ENCODE data around the gene MRPL18.
A peak's percentile ranks its signal among the peaks of the same experiment; 100 is the strongest.
"Not testable (repeated sequence)": the region's sequence is repeated elsewhere in the genome, so short reads cannot be mapped to it uniquely, and the experiment has no call there.

The MRPL18 gene

DNA sequence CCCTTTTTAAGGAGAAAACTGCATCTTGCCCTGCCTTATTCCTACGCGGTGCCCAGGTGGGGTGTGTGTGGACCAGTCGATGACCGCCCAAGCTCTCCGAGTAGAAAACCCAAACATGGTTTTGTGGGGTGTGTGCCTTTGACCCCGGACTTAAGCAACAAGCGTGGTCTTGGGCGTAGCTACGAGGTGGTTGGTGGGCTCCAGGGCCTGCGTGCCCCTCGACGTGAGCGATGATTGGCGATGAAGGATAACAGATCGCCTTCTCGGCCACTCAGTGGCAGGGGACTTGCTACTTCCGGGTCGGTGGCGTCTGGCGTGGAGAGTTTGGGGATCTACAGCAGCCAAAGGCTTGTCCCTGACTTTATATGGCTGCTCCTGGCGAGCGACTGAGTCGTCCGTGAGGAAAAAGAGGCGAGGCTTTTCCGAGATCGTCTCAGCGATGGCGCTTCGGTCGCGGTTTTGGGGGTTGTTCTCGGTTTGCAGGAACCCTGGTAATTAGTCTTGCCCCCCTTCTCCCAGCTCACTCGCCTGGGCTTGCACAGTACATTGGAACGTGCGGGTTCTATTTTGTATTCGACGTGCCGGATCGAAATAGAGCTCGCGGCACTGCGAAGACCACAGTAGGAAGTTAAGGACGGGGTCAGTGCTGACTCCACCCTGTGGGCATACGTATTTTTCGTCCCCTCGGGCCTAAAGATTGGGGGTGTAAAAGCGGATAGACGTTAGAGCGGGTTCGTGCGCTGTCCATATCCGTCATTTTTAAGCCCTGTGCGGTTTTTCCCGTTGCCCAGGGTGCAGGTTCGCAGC is at the start of gene MRPL18:
TSS of gene MRPL18 (plus strand) at position 319 of the 807 bp plus-strand sequence. CDS start at position 440, 121 bp downstream.
- DNase-seq = peak; percentile 98

- DNase-seq = no peak
Measured at GRCh38 chr6:159742165-159742564, 48.1 kb upstream of the MRPL18 start.

- no peak for DNase-seq
Measured at GRCh38 chr6:159745081-159745480, 45.2 kb upstream of the MRPL18 start.

DNA sequence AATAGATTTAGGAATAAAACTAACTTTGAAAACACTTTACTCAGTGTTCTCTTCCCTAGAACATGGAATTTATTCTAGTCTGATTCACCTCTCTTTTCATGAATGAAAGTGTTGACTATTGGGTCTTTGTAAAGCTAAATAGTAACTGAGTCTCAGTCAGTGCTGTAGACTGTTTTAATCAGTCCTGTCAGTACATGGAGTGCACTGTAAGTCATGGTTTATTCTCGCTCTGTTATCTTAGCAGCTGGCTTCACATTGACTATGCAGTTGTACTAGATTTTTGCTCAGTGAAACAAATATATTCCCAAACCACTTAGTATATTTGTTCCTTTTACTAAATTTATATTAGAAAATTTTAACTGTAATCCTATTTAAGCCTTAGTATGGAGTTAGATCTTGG is 43.5 kb upstream of the MRPL18 start:
- no peak for DNase-seq

DNA sequence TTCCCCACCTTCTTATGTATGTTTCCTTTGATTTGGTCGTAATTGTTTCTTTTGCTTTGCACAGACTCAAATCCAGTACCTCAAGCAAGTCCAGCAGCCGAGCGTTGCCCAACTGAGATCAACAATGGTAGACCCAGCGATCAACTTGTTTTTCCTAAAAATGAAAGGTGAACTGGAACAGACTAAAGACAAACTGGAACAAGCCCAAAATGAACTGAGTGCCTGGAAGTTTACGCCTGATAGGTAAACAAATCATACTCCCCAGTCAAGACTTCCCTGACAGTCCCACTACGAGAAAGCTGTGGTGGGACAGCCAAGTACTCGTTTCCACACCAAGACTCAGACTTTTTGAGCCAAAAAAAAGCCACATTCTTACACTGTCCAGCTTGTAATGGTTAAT is 42.1 kb upstream of the MRPL18 start:
- DNase-seq = not testable (repeated sequence)

- no peak for DNase-seq
Measured at GRCh38 chr6:159751448-159751847, 38.8 kb upstream of the MRPL18 start.

DNA sequence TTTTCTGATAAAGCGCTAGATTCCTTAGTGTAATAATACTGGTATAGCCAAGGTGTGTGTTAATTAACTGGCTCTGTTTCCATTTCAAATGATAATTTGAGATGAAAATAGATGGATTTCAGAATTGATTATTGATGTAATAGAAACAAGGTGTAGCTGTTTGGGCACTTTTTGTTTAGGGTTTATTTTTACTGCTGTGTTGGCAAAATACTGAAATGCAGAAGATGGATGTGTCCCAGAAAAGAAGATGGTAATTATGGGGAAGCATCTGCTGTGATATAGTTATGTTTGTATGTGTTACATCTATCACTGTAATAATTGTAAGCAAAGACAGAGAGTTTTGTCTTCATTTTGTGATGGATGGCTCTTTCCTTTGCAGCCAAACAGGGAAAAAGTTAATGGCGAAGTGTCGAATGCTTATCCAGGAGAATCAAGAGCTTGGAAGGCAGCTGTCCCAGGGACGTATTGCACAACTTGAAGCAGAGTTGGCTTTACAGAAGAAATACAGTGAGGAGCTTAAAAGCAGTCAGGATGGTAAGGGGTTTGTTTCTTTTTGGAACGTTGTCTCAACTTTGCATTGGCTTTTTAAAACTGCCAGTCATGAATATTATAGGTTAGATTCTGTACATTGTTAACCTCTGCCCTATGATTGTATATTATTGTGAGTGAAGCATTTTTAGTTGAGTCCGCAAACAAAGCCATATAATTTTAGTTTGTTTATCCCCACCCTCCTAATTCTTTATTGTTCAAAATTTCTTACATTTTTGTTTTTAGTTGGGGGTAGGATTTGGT is 37.0 kb upstream of the MRPL18 start:
- DNase-seq = no peak

GRCh38 chr6:159754401-159754800 is 35.9 kb upstream of the MRPL18 start:
- DNase-seq = no peak

DNA sequence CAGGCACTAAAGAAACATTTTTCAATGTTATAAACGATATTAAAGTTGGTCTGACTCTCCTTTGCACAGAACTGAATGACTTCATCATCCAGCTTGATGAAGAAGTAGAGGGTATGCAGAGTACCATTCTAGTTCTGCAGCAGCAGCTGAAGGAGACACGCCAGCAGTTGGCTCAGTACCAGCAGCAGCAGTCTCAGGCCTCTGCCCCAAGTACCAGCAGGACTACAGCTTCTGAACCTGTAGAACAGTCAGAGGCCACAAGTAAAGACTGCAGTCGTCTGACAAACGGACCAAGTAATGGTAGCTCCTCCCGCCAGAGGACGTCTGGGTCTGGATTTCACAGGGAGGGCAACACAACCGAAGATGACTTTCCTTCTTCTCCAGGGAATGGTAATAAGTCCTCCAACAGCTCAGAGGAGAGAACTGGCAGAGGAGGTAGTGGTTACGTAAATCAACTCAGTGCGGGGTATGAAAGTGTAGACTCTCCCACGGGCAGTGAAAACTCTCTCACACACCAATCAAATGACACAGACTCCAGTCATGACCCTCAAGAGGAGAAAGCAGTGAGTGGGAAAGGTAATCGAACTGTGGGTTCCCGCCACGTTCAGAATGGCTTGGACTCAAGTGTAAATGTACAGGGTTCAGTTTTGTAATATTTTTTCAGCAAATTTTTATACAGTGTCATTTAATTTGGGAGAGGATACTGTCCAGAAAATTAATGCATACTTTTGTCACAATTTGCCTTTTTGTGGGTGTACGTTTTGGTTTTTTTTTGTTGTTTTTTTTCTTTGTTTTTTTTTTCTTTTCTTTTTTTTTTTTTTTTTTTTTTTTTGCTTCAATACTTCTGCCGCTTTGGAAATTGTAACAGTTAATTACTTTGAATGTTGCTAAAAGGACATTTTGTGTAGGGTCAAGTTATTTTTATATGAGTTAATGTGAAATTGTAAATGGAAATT is 35.0 kb upstream of the MRPL18 start:
- DNase-seq = no peak

- no peak for DNase-seq
Measured at GRCh38 chr6:159756508-159756907, 33.8 kb upstream of the MRPL18 start.

GRCh38 chr6:159758031-159759001 is 32.0 kb upstream of the MRPL18 start:
- peak; percentile 94 for DNase-seq

DNA sequence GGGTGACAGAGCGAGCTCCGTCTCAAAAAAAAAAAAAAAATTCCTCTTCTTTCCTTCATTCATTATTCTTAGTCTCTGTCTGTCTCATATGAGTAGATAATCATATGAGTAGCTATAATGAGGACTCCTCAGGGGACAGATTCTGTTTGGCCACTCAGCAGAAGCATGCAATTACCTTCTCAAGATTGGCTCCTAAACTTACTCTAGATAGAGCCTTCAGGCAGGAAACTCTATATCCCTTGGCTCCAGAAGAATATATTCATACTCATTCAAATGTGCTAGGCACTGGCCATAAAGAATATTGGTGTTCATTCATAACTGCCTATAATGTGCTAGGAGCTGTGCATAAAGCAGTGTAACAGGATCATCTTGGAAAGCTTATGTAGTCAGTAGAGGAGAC is 30.6 kb upstream of the MRPL18 start:
- DNase-seq = no peak

GRCh38 chr6:159760602-159761057 is 29.6 kb upstream of the MRPL18 start:
- peak; percentile 94 for DNase-seq

GRCh38 chr6:159761129-159761872 is 29.0 kb upstream of the MRPL18 start:
- peak; percentile 17 for DNase-seq

DNA sequence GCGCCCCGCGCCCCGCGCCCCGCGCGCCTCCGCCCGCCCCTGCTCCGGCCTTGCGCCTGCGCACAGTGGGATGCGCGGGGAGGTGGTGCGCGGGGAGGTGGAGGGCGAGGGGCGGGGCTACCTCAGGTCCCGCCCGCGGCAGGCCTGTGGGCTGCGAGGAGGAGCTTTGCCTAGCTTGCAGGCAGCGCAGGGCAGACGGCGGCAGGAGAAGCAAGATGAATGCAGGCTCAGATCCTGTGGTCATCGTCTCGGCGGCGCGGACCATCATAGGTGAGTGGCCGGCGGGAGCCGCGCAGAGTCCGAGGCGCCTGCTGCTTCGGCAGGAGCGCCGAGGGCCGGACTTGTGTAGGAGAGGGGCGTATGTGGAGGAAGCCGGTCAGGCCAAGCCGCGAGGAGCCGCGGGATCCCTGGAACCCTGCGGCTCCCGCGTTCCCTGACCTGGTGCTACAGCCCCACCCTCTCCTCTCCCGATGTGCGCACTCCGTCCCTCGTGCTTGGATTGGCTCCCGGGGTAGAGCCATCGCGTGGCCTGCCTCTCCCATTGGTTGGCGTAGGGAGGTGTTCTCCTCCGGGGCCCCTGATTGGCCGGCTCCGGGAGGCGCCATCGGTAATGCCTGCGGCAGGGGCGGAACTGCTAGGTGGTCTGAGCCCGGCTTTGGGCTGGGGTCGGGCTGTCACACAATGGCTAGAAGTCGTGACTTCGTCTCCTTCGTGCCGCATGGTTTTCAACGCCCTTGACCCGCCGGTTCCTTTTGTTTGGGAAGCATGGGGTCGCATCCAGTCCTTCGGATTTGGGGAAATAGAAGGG is 28.2 kb upstream of the MRPL18 start, which contains the start of gene ACAT2:
TSS of gene ACAT2 (plus strand) at position 173 of the 808 bp plus-strand sequence. CDS start at position 216, 43 bp downstream.
- DNase-seq = peak; percentile 96

DNA sequence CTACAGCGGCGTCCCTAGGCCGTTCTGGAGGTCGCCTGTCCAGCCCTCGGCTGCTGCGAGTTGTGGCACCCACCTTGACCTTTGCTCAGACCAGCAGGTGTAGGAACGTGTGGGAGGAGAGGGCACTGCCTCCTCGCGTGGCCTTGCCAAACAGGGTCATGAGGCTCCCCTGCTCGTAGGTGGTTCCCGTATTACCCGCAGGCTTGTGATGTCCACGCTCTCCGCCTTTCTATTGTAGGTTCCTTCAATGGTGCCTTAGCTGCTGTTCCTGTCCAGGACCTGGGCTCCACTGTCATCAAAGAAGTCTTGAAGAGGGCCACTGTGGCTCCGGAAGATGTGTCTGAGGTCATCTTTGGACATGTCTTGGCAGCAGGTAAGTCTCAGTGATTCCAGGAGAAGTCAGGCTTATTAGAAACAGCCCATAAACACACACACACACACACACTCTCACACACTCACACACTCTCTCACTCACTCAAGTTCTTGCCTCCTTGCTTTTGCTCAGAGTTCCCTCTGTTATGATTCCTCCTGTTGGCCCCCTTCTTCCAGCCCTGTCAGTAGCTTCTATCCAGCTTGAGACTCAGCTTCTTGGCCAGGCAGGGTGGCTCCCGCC is 27.5 kb upstream of the MRPL18 start:
- no peak for DNase-seq

- DNase-seq = no peak
Measured at GRCh38 chr6:159766906-159767305, 23.4 kb upstream of the MRPL18 start.

DNA sequence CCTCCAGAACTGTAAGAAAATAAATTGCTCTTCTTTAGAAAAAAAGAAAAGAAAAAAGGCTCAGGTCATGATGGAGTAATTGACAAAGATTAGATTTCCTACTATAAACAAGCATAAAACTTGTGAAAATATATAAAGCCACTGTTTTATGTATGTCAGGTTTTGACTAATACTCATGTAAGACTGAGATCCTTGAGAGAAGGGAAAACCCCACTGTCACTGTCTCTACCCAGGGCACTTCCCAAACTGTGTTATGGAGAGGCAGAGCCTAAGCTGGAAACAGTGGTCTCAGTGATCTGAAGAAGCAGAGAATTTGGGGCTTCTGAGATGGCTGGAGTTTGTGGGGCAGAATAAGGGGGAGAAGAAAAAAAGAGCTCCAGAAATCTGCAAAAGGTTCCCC is 20.8 kb upstream of the MRPL18 start:
- DNase-seq = no peak

GRCh38 chr6:159772196-159772595 is 18.1 kb upstream of the MRPL18 start:
- DNase-seq = no peak

All from fibroblast of skin of right biceps (primary cell).